Measurements from ENCODE around the gene SMIM38.
"Not testable (repeated sequence)": the region's sequence is repeated elsewhere in the genome, so short reads cannot be mapped to it uniquely, and the experiment has no call there.

The SMIM38 gene

DNA sequence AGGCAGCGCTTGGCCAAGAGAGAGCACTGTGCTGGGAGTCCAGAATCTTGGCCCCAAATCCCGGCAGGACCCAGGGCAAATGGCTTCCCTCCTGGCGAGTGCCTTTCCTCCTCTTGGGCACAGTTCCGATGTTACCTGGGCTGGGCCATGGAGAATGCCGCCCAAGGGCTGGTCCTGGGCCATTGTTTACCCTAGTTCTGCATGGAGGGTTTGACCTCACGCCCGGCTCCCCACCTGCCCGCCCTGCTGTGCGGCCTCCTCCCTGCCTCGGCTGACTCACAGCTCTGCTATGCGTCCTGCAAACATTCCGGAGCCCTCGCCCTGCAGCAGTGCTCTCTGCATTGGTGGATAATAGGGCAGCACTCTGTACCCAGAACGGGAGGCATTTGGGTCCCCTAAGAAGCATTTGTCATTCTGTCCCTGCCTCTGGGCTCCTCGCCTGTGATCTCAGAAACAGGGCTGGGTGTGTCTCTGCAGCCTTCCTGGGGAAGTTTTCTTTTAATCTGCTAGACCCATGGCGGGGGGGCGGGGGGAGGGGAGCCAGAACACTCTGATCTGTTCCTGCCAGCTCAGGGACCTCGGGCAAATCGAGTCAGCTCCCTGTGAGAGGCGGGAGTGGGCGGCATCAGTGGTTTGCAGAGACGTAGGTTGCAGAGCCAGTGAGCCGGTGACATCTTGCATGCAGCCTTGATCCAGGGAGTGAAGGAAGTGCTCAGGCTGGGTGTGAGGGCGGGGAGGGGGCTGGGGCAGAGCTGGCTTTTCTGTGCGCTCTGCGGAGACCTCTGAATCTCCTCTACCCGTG, 32.9 kb upstream of the SMIM38 start:
- no peak for DNase-seq

DNA sequence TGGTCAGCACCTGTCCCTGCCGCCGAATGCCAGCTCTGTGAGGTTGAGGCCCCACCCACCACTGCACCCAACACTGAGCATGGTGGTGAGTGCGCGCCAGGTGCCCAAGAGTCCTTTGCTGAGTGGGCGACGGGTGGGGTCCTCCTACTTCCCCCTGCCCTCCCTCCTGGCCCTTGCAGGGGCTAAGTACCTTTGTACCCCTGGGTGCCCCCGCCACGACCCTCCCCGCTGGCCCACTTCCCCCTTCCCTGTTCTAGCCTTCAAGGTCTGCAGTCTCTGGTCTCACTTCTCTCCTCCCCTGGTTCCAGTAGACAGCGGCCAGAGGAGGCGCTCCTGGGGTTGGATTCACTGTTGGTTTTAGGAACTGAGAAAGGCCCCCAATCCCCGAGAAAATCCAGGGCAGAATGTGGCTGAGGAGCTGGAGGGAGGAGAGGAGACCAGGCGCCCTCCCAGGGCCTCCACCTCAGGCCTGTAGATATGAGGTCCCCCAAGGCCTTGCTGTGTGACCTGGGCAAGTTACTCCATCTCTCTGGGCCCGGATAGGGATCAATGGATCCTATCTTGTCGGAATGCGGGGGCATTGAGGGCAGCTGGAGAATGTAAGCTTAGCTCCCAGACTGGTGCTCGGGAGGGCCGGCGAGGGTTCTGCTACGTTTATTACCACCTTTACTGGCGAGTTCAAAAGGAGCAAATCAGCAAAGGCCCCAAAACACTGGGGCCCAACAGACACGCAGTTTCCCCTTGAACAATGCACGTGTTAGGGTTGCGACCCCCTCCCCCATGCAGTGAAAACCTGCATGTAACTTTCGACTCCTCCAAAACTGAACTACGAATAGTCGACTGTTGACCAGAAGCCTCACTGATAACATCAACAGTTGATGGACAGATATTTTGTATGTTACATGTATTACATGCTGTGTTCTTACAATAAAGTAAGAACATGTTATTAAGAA, 31.9 kb upstream of the SMIM38 start:
- DNase-seq: no peak

DNA sequence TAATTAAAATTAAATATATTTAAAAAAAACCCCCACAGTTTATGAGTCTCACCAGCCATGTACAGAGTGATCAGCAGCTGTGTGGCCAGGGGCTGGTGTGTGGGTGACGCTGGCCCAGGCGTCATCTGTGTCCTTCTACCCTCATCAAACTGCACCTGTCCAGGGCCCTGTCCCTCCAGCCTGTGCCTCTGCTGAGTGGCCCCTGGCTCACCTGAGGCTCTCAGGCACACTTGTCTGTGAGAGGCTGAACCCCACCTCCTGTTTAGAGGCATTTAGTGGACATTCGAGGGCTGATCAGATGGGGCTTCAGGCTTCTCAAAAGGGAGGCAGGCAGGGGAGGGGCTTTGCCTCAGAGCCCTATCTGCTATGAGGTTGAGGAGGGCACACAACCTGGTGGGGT, 29.9 kb upstream of the SMIM38 start:
- no peak for DNase-seq

DNA sequence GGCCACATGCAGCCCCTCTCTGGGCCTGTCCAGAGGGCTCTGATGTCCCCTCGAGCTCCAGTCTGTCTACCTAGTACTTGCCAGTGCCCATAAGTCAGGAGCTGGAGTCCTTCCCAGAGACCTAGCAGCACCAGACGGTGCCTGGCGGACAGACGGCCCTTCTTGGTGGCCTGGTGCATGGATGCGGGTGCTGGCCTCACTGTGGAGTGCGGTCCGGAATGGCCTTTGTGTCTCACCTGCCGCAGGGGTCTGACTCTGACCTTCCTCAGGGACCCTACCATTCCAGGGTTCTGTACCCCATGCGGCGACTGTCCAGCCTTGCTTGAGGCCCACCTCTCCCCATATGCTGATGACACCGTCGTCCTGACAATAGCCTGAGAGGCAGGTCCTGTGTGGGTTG, 29.4 kb upstream of the SMIM38 start:
- DNase-seq: no peak

DNA sequence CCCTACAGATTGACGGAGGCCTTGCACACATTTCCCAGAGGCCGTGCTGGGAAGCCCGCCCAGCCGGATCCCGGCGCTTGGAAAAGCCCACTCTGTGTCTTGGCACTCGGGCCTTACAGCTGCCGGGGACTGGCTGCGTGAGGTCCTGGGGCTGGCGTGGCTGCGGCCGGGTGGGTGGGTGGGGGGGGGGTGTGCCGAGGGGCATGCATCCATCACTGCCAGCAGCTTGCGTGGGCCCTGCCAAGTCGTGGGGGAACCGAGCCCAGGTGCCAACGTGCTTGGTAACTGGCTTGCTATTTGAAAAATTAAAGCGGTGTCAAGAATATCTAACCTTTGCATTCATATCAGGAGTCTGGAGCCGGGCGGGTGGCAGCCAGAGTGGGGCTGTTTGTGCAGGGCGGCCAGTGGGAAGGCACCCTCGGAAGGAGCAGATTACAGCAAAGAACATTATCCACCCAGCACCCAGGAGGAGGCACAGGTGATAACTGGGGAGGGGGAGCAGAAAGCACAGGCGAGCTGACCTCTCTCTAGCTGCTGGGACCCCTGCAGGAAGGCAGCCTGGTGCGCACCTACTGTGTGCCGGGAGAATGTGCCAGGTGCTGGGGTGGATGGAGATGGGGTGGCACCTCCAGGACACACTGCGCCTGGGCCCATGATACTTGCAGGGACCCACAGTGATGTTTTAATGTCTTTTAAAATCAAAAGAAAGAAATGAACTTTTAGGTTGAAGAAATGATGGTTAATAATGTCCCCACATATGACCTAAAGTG, 28.5 kb upstream of the SMIM38 start:
- DNase-seq: no peak

DNA sequence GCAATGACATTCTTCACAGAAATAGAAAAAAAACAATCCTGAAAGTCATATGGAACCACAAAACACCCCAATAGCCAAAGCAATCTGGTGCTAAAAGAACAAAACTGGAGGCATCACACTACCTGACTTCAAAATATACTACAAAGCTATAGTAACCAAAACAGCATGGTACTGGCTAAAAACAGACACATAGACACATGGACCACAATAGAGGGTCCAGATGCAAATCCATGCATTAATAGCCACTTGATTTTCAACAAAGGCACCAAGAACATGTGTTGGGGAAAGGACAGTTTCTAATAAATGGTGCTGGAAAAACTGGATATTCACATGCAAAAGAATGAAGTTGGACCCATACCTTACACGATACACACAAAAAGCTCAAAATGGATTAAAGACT, 27.9 kb upstream of the SMIM38 start:
- DNase-seq: no peak

GRCh38 chr11:69129053-69129452, 26.7 kb upstream of the SMIM38 start:
- no peak for DNase-seq

GRCh38 chr11:69129647-69130046, 26.1 kb upstream of the SMIM38 start:
- DNase-seq: no peak

- no peak for DNase-seq
These were observed 25.1 kb upstream of the SMIM38 start for GRCh38 chr11:69130654-69131053.

- no peak for DNase-seq
These were observed 24.6 kb upstream of the SMIM38 start for GRCh38 chr11:69131121-69131566.

DNA sequence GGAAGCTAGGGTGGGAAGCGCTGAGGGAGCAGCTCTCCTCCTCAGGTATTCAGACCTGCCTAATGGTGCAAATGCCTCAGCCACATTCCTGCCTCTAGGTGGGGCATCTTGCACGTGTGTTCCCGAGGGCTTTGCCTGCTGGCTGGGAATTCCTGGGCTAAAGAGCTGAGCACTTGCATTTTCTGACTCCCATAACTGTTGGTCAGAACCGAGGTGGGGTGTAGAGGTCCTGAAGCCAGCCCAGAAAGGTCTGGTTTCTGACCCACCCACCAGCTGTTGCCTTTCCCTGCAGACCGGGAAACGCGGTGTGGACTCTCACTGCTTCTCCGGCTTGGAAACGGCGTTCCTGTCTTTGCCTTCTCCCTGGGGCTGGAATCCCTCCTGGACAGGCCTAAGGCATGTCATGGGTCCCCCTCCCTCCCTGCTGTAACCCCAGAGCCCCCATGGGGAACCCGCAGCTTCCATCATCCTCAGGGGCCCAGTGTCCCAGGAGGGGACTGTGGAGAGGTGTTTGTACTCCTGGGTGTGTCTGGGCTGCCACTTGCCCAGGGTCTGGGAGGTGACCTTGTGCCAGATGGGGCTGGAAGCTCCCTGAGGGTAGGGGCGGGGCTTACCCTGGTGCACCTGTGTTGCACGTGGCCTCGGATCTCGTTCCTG, 24.0 kb upstream of the SMIM38 start:
- peak in 1 of 2 experiments; percentile 17 for DNase-seq

DNA sequence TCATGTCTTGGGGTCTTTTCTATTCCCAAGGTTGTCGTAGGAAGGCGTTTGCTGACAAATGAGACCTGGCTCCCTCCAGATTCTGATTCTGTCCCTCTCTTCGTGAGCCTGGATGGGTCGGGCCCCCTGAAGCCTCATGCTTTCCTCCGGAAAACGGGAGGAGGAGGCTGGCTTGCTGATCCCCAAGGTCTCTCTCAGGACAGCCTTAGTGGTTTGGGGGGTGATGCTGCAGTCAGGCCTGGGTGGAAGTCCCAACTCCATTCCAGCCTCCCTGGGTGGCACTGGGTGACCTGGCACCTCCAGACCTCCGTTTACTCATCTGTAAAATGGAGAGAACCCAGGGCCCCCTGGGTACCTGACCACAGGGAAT, 23.4 kb upstream of the SMIM38 start:
- DNase-seq: no peak

- no peak for DNase-seq
These were observed 22.5 kb upstream of the SMIM38 start for GRCh38 chr11:69133251-69133650.

- DNase-seq: not testable (repeated sequence)
These were observed 21.6 kb upstream of the SMIM38 start for GRCh38 chr11:69134182-69134581.

DNA sequence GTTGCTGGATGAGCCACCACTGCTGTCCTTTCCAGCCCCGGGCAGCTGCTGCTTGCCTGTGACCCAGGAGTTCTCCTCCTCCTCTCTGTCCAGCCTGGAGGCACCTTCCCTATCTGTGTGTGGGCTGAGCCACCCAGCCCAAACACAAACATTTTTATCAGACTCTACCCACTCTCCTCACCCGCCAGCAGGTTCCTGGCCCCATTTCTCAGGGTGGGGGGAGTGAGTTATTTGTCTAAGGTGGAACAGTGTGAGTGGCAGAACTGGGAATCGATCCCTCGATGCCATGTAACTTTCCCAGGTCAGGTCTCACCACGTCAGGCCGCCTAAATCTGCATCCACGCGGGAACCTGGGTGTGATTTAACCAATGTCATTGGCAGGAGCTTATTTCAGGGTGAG, 20.8 kb upstream of the SMIM38 start:
- no peak for DNase-seq

DNA sequence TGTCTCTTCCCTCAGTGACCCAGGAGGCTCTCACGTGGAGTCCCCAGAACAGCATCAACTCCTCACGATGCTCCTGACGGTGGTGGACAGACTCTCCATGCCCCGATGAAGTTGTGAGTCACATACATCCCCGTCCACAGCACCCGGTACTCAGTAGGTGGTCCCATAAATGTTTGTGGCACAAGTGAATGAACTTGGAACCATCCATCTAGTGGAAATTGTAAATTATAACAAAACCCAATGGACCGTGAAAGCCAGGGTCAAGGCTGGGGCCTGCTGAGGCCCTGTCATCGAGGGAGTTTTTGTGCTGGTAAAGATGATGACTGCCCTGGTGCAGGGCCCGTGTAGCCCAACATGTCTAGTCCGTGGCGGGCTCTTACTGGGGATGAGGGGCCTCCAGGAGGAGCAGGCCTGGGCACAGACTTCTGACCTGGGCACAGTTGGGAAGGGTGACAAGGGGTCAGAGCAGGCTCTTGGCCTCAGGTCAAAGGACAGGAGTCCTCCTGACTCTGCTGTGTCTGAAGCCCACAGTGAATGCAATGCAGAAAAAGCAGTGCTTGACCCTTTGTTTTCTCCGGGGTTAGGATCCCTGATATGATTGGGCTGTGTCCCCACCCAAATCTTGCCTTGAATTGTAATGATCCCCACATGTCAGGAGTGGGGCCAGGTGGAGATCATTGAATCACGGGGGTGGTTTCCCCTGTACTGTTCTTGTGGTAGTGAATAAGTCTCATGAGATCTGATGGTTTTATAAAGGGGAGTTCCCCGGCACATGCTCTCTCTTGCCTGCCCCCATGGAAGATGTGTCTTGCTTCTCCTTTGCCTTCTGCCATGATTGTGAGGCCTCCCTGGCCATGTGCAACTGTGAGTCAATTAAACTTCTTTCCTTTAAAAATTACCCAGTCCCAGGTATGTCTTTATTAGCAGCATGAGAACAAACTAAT, 20.0 kb upstream of the SMIM38 start:
- no peak for DNase-seq

GRCh38 chr11:69136471-69136870, 19.3 kb upstream of the SMIM38 start:
- no peak for DNase-seq

DNA sequence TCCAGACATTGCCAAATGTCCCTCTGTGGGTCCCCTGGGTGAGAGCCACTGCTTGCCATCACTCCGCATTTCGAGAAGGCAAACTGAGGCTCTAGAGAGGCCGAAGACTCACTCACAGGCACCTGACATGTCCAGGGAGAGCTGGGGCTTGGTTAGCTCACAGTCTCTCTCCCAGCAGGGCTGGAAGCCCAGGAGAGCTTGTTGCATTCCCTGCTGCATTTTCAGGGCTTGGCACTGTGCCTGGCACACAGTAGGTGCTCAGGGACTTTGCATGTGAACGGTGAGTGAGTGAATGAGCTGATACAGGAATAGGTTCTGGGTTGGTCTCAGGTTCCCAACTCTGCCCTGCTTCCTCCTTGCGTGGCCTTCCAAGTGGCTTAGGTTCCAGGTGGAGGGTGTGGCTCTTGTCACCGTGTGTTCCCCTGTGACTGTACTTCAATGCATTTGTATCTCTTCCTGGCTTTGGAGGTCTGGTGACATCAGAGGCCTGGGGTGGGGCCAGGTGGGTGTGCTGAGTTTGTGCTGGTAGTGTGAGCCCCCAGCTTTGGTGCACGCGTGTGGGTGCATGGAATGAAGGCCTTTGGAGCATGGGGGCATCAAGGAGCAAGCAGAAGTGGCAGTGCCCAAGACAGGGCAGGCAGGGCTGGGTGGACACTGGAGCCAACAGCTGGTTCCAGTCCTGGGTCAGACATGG, 18.4 kb upstream of the SMIM38 start:
- DNase-seq: no peak

- no peak for DNase-seq
These were observed 17.5 kb upstream of the SMIM38 start for GRCh38 chr11:69138265-69138664.

DNA sequence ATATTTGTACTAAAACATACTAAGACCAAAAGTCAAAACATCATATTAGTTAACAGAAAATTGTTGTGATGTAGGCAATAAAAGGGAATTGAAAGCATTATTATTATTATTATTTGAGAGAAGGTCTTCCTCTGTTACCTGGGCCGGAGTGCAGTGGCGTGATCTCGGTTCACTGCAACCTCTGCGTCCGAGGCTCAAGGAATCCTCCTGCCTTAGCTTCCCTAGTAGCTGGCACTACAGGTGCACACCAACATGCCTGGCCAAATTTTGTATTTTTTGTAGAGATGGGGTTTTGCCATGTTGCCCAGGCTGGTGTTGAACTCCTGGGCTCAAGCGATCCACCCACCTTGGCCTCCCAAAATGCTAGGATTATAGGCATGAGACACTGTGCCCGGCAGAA, 15.6 kb upstream of the SMIM38 start:
- not testable (repeated sequence) for DNase-seq

DNA sequence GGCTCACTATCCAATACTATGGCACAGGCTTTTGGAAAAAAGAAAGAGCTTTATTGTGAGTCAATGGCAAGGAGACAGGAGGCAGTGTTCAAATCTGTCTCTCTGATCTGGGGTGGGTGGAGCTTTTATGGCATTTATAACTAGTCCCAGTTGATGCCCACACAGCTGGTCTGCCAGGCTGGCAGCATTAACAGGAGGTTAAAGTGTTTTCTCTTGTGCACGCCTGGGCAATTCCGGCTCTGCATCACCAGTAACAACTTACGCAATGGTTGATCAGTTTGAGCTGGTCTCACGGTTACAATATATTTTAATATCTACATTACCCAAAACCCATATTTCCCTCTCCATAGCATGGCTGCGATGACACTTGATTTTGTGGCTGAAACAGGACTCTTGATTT, 15.1 kb upstream of the SMIM38 start:
- DNase-seq: no peak

All from NCI-H2081 (cell line).